ENCODE measurements around the gene ISG15.
A peak's percentile ranks its signal among the peaks of the same experiment; 100 is the strongest.

ISG15 gene

GRCh38 chr1:1033009-1033587, 19.8 kb downstream of the ISG15 start:
- Mint-ChIP-seq H3K27ac (no peak overlapping the region), H3K36me3 (ENCODE audit: low read depth) (no peaks in the 10 kb centered on the region), H3K4me3 (no peak overlapping the region), H3K9me3 (no peaks in the 10 kb centered on the region), H3K4me1 (peaks cover 7% of the 10 kb centered on the region), H3K27me3 (peaks cover 8% of the 10 kb centered on the region)
- ATAC-seq (peak; percentile 95), DNase-seq (peak; percentile 96)

- ATAC-seq: no peak
- Mint-ChIP-seq H3K27me3 (peaks cover 12% of the 10 kb centered on the region), H3K36me3 (ENCODE audit: low read depth) (no peaks in the 10 kb centered on the region), H3K4me1 (peaks cover 13% of the 10 kb centered on the region), H3K9me3 (no peaks in the 10 kb centered on the region), H3K27ac (no peak overlapping the region), H3K4me3 (peak overlapping the region; percentile 53)
- peak; percentile 35 for DNase-seq
Observed at GRCh38 chr1:1033731-1034438, 20.6 kb downstream of the ISG15 start.

GRCh38 chr1:1034439-1034781, 21.1 kb downstream of the ISG15 start:
- Mint-ChIP-seq H3K4me1 (peaks cover 19% of the 10 kb centered on the region), H3K27ac (no peak overlapping the region), H3K27me3 (peaks cover 13% of the 10 kb centered on the region), H3K36me3 (ENCODE audit: low read depth) (no peaks in the 10 kb centered on the region), H3K9me3 (no peaks in the 10 kb centered on the region), H3K4me3 (peak overlapping the region; percentile 53)
- DNase-seq (no peak), ATAC-seq (no peak)

- Mint-ChIP-seq H3K27me3 (peaks cover 18% of the 10 kb centered on the region), H3K4me3 (no peak overlapping the region)
Observed at GRCh38 chr1:1035291-1035943, 22.1 kb downstream of the ISG15 start.

GRCh38 chr1:1037366-1038327, 24.4 kb downstream of the ISG15 start:
- ATAC-seq (no peak), DNase-seq (no peak)
- Mint-ChIP-seq H3K27ac (no peak overlapping the region), H3K27me3 (peaks cover 15% of the 10 kb centered on the region), H3K4me3 (no peak overlapping the region), H3K4me1 (peaks cover 19% of the 10 kb centered on the region), H3K9me3 (no peaks in the 10 kb centered on the region), H3K36me3 (ENCODE audit: low read depth) (no peaks in the 10 kb centered on the region)

More at GRCh38 chr1:1035291-1035943, 22.1 kb downstream of the ISG15 start:
- ATAC-seq (no peak), DNase-seq (no peak)
- Mint-ChIP-seq H3K4me1 (peaks cover 26% of the 10 kb centered on the region), H3K9me3 (no peaks in the 10 kb centered on the region), H3K36me3 (ENCODE audit: low read depth) (no peaks in the 10 kb centered on the region), H3K27ac (no peak overlapping the region)

GRCh38 chr1:1038694-1039093, 25.4 kb downstream of the ISG15 start:
- Mint-ChIP-seq H3K27me3 (peaks cover 15% of the 10 kb centered on the region), H3K36me3 (ENCODE audit: low read depth) (no peaks in the 10 kb centered on the region), H3K27ac (no peak overlapping the region), H3K9me3 (no peaks in the 10 kb centered on the region), H3K4me1 (peaks cover 19% of the 10 kb centered on the region), H3K4me3 (no peak overlapping the region)
- ATAC-seq: no peak
- DNase-seq: no peak

GRCh38 chr1:1039145-1039910, 26.0 kb downstream of the ISG15 start:
- DNase-seq: peak; percentile 31
- Mint-ChIP-seq H3K4me3 (peak overlapping the region; percentile 50), H3K4me1 (peaks cover 19% of the 10 kb centered on the region)

GRCh38 chr1:1040004-1040991, 27.0 kb downstream of the ISG15 start:
- DNase-seq (peak; percentile 77), ATAC-seq (peak; percentile 66)
- Mint-ChIP-seq H3K9me3 (no peaks in the 10 kb centered on the region), H3K4me1 (peaks cover 19% of the 10 kb centered on the region), H3K36me3 (ENCODE audit: low read depth) (peaks cover 2% of the 10 kb centered on the region), H3K27ac (no peak overlapping the region), H3K4me3 (peak overlapping the region; percentile 50), H3K27me3 (peaks cover 15% of the 10 kb centered on the region)

More at GRCh38 chr1:1039145-1039910, 26.0 kb downstream of the ISG15 start:
- Mint-ChIP-seq H3K9me3 (no peaks in the 10 kb centered on the region), H3K27ac (no peak overlapping the region), H3K36me3 (ENCODE audit: low read depth) (no peaks in the 10 kb centered on the region), H3K27me3 (peaks cover 15% of the 10 kb centered on the region)
- no peak for ATAC-seq

GRCh38 chr1:1041092-1041523, 27.8 kb downstream of the ISG15 start:
- no peak overlapping the region for H3K27ac Mint-ChIP-seq
- H3K27me3 Mint-ChIP-seq: peaks cover 12% of the 10 kb centered on the region
- DNase-seq (no peak), ATAC-seq (no peak)
- H3K4me1 Mint-ChIP-seq: peaks cover 19% of the 10 kb centered on the region
- H3K4me3 Mint-ChIP-seq: no peak overlapping the region
- H3K9me3 Mint-ChIP-seq: no peaks in the 10 kb centered on the region
- H3K36me3 Mint-ChIP-seq (ENCODE audit: low read depth): peaks cover 2% of the 10 kb centered on the region

GRCh38 chr1:1041873-1042272, 28.6 kb downstream of the ISG15 start:
- H3K36me3 Mint-ChIP-seq (ENCODE audit: low read depth): peaks cover 2% of the 10 kb centered on the region
- ATAC-seq (no peak), DNase-seq (no peak)
- H3K4me1 Mint-ChIP-seq: peaks cover 19% of the 10 kb centered on the region
- peaks cover 10% of the 10 kb centered on the region for H3K27me3 Mint-ChIP-seq
- no peak overlapping the region for H3K4me3 Mint-ChIP-seq
- no peak overlapping the region for H3K27ac Mint-ChIP-seq
- H3K9me3 Mint-ChIP-seq: no peaks in the 10 kb centered on the region

- Mint-ChIP-seq H3K4me3 (no peak overlapping the region), H3K9me3 (no peaks in the 10 kb centered on the region), H3K27ac (no peak overlapping the region), H3K36me3 (ENCODE audit: low read depth) (peaks cover 4% of the 10 kb centered on the region), H3K4me1 (peaks cover 19% of the 10 kb centered on the region), H3K27me3 (peaks cover 10% of the 10 kb centered on the region)
- ATAC-seq: no peak
- DNase-seq: no peak
Observed at GRCh38 chr1:1042835-1043234, 29.5 kb downstream of the ISG15 start.

GRCh38 chr1:1043411-1043810, 30.1 kb downstream of the ISG15 start:
- ATAC-seq (no peak), DNase-seq (no peak)
- Mint-ChIP-seq H3K27me3 (peaks cover 9% of the 10 kb centered on the region), H3K4me1 (peaks cover 18% of the 10 kb centered on the region), H3K4me3 (no peak overlapping the region), H3K9me3 (no peaks in the 10 kb centered on the region), H3K36me3 (ENCODE audit: low read depth) (peaks cover 4% of the 10 kb centered on the region), H3K27ac (no peak overlapping the region)

GRCh38 chr1:1043921-1044320, 30.6 kb downstream of the ISG15 start:
- Mint-ChIP-seq H3K4me1 (peaks cover 13% of the 10 kb centered on the region), H3K27ac (no peak overlapping the region)
- DNase-seq: no peak

More at GRCh38 chr1:1043921-1044320, 30.6 kb downstream of the ISG15 start:
- no peak for ATAC-seq
- Mint-ChIP-seq H3K4me3 (no peak overlapping the region), H3K9me3 (no peaks in the 10 kb centered on the region), H3K36me3 (ENCODE audit: low read depth) (peaks cover 4% of the 10 kb centered on the region), H3K27me3 (peaks cover 5% of the 10 kb centered on the region)
